ENCODE results near the gene NR1I3.
A peak's percentile ranks its signal among the peaks of the same experiment; 100 is the strongest.
"Not testable (repeated sequence)": the region's sequence is repeated elsewhere in the genome, so short reads cannot be mapped to it uniquely, and the experiment has no call there.

The NR1I3 gene, protein sequence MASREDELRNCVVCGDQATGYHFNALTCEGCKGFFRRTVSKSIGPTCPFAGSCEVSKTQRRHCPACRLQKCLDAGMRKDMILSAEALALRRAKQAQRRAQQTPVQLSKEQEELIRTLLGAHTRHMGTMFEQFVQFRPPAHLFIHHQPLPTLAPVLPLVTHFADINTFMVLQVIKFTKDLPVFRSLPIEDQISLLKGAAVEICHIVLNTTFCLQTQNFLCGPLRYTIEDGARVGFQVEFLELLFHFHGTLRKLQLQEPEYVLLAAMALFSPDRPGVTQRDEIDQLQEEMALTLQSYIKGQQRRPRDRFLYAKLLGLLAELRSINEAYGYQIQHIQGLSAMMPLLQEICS

DNA sequence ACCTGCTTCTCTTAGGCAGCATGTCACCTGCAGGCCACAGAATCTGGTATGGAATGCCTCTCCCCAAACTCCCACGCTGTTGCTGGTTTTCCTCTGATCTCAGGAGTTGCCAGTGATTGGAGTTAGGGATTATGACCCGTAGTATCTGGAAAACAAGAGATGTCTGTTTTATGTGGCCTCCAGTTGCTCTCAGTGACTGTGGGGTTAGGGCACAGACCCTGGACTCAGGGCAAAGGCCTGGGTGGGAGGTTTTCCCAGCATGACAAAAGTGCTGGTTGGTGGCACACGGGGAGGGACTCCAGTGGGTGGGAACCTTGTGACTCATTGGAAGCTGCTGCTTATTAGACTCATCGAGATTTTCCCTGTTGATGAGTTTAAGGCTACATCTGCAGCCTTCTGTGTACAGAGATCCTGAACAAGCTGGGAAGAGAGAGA, at the start of gene NR1I3:
Gene NR1I3, minus strand, starts transcription at position 165 of the 435 bp plus-strand sequence. CDS start 1,638 bp downstream, outside the sequence.
- in situ Hi-C loops (cut with MboI; ENCODE audit: low pct_unique_long_range_greater_than_20kb, low sequenced_read_pairs), result no loop called here
- DNase-seq, result no peak

DNA sequence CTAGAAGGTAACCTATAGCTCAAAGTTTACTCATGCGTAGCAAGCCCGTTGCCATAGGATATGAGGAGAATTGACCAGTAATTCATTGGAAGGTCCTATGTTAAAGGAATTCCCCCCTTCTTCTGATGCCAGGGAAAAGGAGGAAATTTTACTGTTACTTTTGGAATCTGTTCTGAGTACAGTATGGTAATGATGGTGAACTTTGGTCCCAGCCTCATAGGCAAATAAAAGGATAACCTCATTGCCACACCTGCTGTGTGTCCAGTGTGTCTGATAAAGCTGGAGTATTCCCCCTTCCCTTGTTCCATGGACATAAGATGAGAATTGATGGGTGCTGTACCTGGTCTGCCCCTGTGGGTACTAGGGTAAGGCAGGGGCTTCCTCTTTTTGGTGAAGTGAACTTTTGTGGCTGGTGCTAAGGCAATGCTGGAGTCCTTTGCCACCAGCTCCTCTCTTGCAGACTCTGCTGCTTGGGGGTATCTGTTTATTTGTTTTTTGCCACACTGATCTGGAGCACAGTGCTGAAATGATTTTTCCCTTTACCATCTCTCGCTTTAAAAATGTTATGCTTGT, 49.6 kb upstream of the NR1I3 start:
- no peak for DNase-seq
- in situ Hi-C loops (cut with MboI; ENCODE audit: low pct_unique_long_range_greater_than_20kb, low sequenced_read_pairs), result no loop called here

DNA sequence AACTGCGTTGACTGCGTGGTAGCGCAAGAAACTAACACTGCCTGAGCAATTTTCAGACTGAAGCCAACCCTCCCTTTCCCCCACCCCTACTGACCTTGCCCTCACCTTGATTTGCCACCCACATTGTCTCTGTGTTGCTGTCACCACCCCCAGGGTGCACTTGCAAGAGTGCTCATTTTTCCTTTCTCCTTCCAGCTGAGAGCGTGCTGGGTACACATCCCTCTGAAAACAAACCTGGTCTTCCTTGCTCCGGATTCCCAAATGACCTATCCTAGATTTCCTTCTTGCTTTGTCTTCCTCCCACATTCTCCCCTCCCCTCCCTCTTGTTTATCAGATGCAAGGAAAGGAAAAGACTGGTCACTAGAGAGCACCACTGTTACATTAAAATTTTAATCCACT, 47.5 kb upstream of the NR1I3 start:
- DNase-seq, result no peak
- in situ Hi-C loops (cut with MboI; ENCODE audit: low pct_unique_long_range_greater_than_20kb, low sequenced_read_pairs), result no loop called here

DNA sequence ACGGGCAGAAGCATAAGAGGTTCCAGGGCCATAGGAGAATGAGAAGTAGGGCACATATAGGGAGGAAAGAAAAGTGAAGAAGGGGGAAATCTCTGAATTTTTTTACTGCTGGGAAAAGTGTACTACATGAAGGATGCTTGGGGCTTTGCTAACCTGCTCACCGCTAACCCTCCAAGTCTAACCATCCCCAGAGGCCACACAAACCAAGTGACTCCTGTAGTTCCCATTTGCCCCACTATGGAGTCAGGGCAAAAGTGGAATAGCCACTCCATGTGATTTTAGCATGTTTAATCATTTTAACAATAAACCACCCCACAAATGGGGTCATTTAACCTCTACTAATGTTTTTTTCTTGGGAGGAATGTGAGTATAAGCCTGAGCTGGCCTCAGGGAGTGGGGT, 47.1 kb upstream of the NR1I3 start:
- no peak for DNase-seq
- in situ Hi-C loops (cut with MboI; ENCODE audit: low pct_unique_long_range_greater_than_20kb, low sequenced_read_pairs), result no loop called here

DNA sequence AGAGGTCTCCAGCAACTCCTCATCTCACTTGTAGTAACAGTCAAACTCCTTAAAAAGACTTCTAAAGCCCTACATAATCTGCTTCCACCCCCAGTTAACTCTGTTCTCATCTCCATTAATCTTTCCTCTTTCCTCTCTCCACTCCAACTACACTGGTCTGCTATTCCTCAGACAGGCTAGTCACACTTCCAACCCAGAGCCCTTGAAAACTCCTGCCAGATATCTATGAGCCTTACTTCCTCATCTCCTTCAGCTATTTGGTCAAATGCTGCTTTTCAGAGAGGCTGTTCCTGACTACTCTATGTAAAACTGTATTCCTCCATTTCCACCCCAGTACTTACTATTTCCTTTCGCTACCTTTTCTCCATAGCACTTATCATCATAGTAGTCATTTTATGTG, 45.0 kb upstream of the NR1I3 start:
- in situ Hi-C loops (cut with MboI; ENCODE audit: low pct_unique_long_range_greater_than_20kb, low sequenced_read_pairs), result no loop called here
- DNase-seq, result no peak

DNA sequence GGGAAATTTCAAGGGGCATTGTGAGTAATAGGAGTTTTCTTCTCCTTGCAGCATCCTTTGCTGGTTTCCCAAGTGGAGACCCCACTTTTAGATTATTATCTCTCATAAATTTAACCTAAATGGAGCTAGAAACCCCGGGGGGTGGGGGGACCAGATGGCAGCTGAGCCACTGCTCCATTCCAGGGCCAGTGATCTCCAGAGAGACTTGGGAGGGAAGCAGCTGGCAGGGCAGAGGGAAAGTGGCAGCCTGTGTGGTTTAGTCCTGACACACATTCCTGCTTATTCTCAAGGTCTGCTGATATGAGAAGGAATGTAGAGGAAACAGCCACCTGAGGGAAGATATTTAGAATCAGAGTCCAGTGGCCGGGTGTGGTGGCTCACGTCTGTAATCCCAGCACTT, 36.9 kb upstream of the NR1I3 start:
- in situ Hi-C loops (cut with MboI; ENCODE audit: low pct_unique_long_range_greater_than_20kb, low sequenced_read_pairs), result no loop called here
- DNase-seq, result no peak

DNA sequence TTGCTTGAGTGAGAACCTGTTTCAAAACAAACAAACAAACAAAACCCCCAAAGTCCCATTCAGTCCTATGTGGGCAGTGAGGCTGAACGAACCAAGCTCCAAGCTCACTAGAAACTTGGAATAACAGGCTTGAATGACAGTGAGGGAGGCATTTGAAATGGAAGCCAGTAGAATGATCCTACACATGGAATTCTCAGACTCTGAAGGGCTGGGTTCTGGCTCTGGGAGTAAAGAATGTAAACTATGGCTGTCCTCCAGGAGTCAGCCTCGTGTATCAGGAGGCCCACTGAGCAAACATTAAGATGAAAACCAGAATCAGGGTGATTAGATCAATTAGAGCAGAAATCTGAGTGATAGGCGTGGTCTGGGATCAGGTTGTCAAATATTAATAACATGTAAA, 35.4 kb upstream of the NR1I3 start:
- in situ Hi-C loops (cut with MboI; ENCODE audit: low pct_unique_long_range_greater_than_20kb, low sequenced_read_pairs), result no loop called here
- no peak for DNase-seq

DNA sequence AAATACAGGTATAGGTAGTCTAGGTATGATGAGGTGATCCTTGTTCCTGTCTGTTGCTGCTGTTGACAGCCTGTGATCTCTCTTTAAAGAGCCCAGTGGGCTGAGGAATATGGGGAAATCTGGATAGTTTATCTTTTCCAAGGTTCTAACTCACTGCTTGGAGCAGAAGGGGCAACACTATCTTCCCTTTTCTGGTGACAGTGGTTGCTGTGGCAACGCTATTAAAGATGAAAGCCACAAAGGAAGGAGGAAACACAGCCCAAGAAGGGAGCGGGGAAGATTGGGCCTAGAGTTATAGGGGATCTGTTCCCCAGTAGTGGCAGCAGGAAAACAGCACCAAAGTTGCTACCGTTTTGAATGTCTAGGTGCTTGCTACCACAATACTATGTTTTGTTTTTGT, 29.3 kb upstream of the NR1I3 start:
- peak; percentile 81 for DNase-seq
- in situ Hi-C loops (cut with MboI; ENCODE audit: low pct_unique_long_range_greater_than_20kb, low sequenced_read_pairs), result no loop called here

DNA sequence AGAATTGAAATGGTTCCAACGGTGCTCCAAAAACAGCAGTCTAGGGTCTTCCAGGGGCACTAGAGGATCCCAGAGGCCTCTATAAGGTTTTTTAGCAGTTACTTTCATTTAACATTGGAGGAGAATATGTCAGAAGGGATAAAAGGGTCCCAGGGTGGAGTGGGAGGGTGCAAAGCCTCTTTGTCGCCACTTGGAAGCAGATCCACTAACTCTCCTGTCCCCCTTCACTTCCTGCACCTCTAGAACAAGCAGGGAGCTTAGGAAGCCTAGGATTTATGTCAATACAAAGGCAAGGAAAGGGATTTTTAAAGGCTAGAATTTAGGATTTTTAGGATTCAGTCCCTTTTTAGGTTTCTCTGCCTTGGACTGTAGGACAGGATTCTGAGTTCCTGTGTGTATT, 28.8 kb upstream of the NR1I3 start:
- in situ Hi-C loops (cut with MboI; ENCODE audit: low pct_unique_long_range_greater_than_20kb, low sequenced_read_pairs), result no loop called here
- no peak for DNase-seq

DNA sequence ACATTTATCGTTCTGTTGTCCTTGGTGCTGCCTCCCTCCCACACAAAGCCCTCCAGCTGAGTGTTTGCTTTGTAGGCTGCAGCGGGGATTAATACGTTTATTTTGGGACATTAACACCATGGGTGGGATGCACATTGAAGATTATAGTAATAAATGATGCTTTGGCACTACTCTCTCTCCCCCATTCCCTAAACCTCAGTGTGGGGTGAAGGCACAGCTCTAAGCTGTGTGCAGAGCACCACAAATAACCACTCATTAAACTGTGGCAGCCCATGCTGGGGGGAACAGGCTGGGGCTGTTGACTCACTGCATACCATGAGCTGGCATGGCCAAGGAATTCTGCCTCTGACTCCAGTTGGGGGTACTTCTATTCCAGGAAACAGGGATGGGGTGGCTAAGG, 28.2 kb upstream of the NR1I3 start:
- no peak for DNase-seq
- in situ Hi-C loops (cut with MboI; ENCODE audit: low pct_unique_long_range_greater_than_20kb, low sequenced_read_pairs), result no loop called here

DNA sequence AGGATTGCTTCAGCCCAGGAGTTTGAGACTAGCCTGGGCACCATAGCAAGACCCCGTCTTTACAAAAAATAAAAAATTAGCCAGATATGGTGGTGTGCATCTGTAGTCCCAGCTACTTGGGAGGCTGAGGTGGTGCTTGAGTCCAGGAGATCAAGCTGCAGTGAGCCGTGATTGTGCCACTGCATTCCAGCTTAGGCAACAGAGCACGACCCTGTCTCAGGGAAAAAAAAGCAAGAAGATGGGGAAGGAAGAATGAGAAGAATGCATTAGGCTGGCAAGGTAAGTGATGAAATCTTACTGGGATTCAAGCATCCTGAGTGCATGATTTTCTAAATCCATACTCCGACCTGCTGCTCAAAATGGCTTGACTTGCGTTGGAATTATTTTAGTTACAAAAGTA, 27.3 kb upstream of the NR1I3 start:
- in situ Hi-C loops (cut with MboI; ENCODE audit: low pct_unique_long_range_greater_than_20kb, low sequenced_read_pairs), result no loop called here
- no peak for DNase-seq

DNA sequence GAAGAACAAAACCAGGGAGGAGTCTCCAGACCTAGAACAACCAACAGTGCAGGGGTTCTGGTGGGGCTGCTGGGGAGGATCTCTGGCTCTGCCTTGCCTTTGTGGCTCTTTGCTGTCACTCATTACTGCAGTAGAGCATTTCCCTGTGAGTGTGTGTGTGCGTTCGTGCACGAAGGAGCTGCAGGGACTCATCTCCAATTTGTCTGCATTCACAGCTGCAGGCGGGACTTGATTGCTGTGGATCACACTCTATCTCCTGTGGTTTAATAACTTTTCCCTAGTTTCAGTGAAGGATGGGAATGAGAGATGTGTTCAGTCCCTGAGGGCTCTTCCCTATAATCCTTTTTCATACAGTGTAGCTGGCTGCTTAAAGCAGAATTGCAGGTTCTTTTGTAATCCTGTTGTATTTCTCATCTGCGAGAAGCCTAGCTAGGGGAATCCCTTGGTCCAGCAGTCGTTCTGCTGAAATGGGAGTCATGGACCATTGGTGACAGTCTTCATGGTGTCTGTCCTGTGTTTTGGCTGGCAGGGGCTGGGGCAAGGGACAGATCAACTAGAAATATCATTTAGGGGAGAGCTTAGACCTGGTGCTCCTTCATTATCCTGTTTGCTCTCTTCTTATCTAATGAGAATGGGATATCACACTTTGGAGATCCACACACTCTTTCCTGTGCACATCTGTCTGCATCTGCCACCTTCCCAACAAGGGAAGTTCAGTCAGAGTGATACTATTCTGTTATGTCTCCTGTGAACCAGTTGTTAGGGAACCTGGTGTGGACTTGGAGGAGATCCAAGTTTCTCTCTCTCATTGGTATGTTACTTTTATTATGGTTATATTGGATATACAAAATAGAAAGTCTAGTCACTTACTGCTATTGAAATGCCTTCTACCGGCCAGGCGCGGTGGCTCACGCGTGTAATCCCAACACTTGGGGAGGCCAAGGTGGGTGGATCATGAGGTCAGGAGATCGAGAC, 23.5 kb upstream of the NR1I3 start:
- in situ Hi-C loops (cut with MboI; ENCODE audit: low pct_unique_long_range_greater_than_20kb, low sequenced_read_pairs), result no loop called here
- peak; percentile 24 for DNase-seq

DNA sequence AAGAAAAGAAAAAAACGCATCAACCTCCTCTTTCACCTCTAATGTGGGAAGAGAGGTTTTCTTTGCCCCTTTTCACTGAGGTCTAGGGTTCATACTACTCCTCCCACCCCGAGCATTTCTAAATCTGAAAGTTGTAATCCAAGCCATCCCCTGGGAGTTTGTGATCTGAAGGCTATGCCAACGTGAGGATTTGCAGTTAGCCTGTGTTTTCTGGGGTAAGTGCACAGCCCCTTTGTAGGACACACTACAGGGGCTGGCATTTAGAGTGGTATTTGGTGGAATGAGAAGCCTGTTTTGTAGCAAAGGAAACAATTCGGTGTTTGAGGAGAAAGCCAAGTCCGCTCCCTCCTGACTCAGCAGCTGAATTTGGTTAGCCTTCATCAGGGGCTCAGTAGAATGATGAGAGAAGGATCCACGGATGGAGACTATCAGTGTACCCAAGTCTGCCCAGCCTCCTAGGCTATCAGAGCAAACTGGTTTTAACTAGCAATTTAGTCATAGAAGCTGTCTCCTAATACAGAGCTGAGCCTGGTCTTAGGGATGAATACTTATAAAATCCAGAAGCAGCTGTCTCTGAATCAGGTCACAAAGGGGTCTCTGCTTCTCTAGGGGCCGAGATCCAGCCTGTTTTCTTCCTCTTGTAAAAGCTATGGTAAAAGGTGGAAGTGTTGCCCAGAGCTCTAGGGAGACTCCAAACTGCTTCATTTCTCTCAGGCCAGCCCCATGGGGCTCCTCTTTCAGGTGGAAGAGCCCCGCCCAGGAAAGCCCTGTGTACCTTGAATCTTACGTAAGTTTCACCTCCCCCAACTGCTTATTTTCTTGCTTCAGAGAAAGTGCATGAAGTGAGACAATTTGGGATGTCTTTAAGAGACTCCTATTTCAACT, 22.6 kb upstream of the NR1I3 start:
- DNase-seq, result no peak
- in situ Hi-C loops (cut with MboI; ENCODE audit: low pct_unique_long_range_greater_than_20kb, low sequenced_read_pairs), result no loop called here

DNA sequence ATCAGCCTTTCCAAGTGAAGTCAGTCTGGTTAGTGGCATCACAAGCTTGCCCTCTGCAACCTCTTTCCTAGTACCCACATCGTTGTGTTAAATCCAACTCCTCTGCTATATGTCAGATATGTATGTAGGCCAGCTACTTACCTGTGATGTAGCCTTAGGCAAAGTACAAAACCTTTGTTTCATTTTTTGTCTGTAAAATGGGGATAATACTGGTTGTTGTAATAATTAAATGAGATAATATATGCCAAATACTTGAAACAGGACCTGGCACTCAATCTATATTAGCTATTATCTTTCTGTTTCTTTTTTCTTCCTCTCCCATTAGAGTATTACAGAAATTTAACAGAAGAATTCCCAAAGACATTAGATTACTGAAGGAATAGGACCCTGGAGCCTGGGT, 21.8 kb upstream of the NR1I3 start:
- in situ Hi-C loops (cut with MboI; ENCODE audit: low pct_unique_long_range_greater_than_20kb, low sequenced_read_pairs), result no loop called here

DNA sequence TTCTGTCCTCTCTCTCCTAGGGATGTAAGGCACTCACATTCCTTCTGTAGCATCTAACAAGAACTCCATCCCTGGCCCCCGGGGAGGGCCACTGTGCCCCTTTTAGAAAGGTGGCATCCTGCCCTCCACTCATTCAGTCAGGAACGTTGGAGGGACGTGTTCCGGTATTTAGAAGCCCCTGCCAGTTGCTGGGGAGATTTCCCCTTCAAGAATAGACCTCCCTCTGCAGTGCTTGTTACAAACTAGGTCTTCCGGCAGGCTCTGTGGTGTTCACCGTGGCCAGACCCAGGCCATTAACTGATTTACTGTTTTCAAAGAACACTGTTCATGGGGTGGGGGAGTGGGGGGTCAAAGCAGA, 21.3 kb upstream of the NR1I3 start:
- in situ Hi-C loops (cut with MboI; ENCODE audit: low pct_unique_long_range_greater_than_20kb, low sequenced_read_pairs), result no loop called here
- DNase-seq, result no peak

More for the DNA sequence above, 21.8 kb upstream of the NR1I3 start:
- DNase-seq, result no peak

DNA sequence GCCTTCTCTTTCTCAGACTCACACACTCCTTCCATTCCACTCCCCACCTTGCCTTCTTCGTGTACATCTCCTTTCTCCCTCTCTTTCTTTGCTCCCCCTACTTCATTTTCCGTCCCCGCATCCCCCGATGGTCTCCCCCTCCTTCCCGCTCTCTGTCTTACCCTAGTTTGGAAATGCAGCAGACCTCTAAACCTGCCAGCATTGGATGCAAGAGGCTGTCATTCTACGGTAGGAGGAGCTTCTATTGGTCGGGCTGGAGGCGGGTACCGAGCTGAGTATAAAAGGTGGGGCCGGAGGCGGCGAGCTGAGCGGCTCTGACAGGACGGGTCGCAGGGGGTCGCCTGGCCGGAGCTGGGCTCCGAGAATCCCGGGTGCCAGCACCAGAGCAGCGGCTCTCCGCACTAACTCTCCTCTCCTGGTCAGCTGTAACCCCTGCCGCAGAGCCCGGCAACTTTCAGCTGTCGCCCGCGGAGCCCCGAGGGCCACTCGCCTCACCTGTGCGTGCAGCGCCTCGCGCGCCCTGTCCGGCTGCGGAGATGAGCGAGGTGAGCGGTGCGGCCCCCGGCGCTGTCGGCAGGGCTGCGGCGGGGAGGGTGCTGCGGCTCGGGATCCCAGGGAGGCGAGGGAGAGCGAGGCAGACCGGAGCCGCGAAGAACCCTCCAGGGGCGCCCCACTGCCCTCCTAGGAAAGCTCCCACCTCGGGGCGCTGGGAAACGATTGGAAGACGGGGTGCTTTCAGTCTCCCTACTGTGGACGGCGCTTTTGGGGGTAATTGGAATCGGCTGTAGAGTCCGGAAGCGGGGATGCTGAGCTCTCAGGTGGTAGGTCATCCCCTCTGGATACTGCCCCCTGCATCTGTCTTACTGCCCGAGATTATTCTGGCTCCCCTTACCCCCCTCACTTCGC, 20.7 kb upstream of the NR1I3 start, which contains the start of gene PCP4L1:
Gene PCP4L1, plus strand, starts transcription at position 307 of the 906 bp plus-strand sequence. Its CDS starts 230 bp downstream, at position 537.
- in situ Hi-C loops (cut with MboI; ENCODE audit: low pct_unique_long_range_greater_than_20kb, low sequenced_read_pairs), result no loop called here
- DNase-seq, result peak; percentile 79

DNA sequence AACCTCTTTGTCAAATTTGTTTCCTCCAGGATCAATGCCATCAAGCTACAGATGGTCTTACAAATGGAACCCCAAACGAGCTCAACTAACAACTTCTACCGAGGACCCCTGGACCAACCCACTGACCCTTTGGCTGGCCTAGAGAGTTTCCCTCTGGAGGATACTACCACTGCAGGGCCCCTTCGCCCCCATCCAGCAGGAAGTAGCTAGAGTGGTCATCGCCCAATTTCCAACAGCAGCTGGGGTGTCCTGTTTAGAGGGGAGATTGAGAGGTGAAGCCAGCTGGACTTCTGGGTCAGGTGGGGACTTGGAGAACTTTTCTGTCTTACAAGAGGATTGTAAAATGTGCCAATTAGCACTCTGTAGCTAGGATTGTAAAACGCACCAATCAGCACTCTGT, 19.1 kb upstream of the NR1I3 start:
- DNase-seq, result not testable (repeated sequence)

DNA sequence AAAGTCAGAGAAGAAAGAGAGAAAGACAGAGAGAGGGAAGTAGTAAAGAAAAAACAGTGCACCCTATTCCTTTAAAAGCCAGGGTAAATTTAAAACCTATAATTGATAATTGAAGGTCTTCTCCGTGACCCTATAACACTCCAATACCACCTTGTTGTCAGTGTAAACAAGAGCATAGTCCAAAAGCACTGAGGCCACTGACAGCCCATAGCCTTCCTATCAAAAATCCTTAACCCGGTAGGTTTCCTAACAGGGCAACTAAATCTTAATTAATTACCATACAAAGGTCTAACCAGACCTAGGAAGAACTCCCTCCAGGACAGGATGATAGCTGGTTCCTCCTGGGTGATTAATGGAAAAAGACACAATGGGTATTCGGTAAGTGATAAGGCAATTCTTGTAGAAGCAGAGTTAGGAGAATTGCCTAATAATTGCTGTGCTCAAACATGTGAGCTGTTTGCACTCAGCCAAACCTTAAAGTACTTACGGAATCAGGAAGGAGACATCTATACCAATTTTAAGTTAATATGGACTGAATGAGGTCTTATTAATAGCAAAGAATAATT, 18.0 kb upstream of the NR1I3 start:
- DNase-seq; in situ Hi-C loops (cut with MboI; ENCODE audit: low pct_unique_long_range_greater_than_20kb, low sequenced_read_pairs): not testable (repeated sequence)

More for the DNA sequence above, 19.1 kb upstream of the NR1I3 start:
- in situ Hi-C loops (cut with MboI; ENCODE audit: low pct_unique_long_range_greater_than_20kb, low sequenced_read_pairs), result not testable (repeated sequence)

Measured in KBM-7 (cell line).